Activated T-cell treated with anti-CD3 and anti-CD28 coated beads for 48 hours (primary cell): Measurements from ENCODE around the gene PAPPA2.
"Not testable (repeated sequence)": the region's sequence is repeated elsewhere in the genome, so short reads cannot be mapped to it uniquely, and the experiment has no call there.

Source experiments
- DNase-seq: peaks from one replicate; pipeline ENCODE4 v3.0.0-alpha.2; 2020; ENCODE audit warnings: low read depth

The PAPPA2 gene

DNA sequence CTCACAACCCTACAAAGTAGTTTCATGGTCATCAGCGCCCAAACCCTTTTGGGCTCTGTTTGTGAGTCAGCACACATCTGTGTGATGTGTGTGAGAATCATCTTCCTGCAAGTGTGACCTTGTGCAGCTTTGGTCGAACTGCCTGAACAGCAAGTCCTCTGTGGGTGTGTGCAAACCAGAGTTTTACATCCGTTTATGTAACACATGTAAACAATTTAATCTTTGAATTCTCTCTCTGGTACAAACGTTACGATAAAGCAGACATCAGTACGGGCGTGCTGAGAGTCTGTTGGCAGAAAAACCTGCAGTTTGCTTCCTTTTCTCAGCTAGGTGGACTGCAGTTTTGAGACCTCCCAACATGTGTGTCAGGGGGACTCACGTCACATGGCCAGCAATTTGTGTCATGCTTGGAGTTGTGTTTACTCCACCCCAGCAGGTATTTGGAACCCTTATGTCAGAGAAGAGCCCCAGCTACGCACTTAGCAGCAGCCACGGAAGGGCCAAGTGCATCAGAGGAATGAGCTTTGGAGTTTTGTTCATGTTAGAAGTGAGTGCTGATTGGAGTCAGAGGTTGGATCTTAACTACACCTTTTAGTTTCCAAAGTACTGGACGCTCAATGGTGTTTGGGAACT is 230.8 kb downstream of the PAPPA2 start:
- no peak for DNase-seq

GRCh38 chr1:176694713-176695112 is 231.7 kb downstream of the PAPPA2 start:
- DNase-seq: no peak

DNA sequence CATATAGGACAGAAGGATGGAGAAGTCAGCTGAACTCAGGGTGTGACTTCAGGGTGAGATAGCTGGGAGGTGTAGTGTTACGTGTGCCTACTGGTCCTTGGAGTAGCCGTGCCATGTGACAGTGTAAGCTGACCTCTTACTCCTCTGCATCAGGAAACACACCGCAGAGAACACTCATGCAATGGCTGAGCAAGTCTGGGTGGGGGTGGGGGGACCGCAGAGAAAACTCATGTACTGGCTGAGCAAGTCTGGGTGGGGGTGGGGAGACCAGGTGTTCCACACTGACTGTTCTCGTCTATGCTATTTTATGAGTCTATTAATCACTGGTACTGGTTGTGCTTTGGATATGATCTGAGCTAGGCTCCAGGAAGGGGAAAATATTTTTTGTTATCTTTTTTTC is 233.1 kb downstream of the PAPPA2 start:
- DNase-seq: no peak

DNA sequence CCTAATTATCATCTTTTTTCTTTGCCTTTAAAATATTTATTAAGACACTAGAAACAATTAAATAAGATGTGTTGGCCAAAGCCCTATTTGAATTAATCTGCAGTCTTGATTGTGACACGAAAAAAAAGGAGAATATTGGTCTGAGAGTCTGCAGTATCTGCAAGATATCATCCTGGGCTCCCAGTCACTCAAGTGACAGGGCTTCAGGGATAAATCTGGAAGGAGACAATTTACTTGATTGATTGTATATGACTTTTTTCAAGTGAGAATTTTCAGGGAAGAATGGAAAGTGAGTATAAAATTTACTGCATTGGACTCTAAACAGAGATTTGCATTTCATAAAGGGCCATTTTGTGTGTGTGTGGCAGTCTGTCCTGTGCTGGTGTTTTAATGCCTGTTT is 233.7 kb downstream of the PAPPA2 start:
- no peak for DNase-seq

GRCh38 chr1:176699821-176700220 is 236.8 kb downstream of the PAPPA2 start:
- DNase-seq: no peak

DNA sequence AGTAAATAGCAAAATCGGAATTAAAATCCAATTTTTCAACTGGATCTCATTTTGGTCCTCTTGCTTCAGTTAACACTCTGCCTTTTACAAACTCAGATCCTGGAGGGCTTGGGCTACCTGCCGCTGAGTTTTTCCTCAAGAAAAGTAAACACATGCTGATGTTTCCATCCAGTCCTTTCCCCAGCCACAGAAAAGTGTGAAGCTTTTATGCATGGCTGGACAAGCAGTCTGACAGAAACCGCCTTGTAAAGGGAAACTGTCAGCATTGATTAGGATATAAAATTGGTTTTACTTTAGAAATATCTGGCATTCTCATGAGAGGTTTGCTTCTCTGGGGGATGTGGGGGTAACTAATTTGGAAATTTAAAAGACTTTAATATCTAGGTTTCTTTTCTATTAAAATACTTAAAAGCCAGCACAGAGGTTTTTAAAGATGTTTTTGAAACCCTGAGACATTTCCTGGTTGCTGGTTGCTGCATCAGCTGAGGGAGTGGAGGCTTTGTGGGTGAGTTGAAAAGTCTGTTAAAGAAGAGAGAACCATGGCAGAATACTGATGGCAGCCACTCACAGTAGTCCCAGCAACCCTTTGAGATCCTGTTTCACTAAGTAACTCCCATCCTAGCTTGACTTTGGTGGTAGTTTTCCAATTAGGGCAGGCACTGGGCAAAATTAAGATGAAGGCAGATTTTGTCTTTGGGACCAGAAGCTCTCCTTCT is 238.3 kb downstream of the PAPPA2 start:
- no peak for DNase-seq

- DNase-seq: no peak
Measured at GRCh38 chr1:176702901-176703300, 239.9 kb downstream of the PAPPA2 start.

- no peak for DNase-seq
Measured at GRCh38 chr1:176705585-176705984, 242.6 kb downstream of the PAPPA2 start.

DNA sequence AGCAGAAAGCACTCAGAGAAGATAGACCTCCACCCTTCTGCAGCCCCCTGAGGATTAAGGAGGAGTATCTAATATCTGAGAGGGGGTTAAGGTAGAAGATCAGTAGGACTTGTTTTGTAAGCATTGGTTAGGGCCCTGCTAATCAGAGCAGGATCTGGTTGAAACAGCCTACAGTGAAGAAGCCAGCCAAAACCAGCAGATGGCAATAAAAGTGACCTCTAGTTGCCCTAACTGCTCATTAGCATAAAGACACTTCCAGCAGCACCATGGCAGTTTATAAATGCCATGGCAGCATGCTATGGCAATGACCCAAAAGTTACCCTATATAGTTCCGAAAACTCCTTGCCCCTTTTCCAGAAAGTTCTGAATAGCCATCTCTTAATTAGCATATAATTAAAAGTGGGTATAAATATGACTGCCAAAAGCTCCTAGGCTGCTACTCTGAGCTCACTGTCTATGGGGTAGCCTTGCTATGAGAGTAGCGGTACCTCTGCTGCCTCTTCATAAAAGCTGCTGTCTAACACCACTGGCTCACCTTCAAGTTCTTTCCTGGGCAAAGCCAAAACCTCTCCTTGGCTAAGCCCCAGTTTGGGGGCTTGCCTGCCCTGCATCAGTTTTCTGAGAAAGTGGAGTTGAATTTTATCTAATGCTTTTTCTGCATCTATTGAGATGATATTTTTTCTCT is 254.2 kb downstream of the PAPPA2 start:
- DNase-seq: no peak

DNA sequence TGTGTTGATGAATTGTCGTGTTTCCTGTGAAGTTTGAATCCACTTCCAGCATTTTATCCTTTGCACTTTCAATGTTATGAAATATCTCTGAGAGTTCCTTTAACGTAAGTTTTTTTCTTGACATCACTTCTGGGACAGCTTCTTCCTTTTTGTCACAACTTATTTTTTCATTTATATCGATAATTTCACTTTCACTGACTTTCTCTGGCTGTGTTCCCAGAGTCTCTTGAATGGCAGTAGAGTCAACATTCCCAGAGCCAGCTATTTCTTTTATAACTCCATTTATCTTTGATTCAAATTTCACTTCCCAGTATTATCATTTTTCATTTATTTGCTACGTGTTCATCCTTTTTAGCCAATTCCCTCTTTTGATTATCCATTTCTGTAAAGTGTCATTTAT is 256.5 kb downstream of the PAPPA2 start:
- no peak for DNase-seq

DNA sequence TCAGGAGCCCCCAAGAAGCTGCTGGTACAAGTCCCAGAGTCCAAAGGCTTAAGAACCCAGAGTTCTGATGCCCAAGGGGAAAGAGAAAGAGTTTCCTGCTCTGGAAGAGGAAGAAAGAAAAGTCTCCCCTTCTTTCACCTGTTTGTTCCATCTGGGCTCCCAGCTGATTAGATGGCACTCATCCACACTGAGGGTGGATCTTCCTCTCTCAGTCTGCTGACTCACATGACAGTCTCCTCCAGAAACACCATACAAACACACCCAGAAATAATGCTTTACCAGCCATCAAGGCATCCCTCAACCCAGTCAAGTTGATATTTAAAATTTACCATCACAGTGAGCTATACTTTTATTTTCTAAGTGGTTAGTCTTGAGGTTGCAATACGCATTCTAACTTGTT is 257.9 kb downstream of the PAPPA2 start:
- DNase-seq: no peak

- DNase-seq: no peak
Measured at GRCh38 chr1:176733661-176734060, 270.7 kb downstream of the PAPPA2 start.

GRCh38 chr1:176735201-176735600 is 272.2 kb downstream of the PAPPA2 start:
- no peak for DNase-seq

GRCh38 chr1:176736015-176736414 is 273.0 kb downstream of the PAPPA2 start:
- no peak for DNase-seq

DNA sequence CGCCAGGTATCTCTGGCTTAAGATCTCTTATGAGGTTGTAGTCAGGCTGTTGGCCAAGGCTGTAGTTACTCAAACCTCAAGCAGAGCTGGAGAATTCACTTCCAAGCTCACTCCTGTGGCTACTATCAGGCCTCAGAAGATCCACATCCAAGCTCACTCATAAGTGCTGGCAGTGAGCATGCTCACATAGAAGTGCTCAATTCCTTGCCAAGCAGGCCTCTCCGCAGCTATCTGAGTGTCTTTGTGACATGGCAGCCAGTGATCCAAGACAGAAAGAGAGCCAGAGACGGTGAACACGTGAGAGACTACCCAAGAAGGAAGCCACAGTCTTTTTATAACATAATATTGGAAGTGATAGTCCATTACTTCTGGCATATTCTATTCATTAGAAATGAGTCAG is 278.2 kb downstream of the PAPPA2 start:
- DNase-seq: no peak

- DNase-seq: no peak
Measured at GRCh38 chr1:176742322-176742721, 279.3 kb downstream of the PAPPA2 start.

DNA sequence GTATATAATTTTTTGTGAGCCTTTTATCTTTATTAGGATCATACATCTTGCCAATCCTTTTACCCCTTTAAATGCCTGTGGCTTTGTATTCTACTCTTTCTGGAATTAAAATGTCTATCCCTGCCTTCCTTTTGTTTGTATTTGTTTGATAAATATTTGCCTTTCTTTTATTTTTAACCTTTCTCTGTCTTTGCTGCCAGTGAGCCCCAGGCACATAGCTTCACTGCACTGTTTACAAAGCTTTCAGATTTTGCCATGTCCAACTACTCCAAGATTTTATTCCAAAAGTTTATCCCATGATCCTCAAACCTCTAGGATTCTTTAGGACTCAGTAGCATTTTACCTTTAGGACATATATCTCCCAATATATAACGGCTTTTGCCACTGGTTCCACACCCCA is 281.2 kb downstream of the PAPPA2 start:
- DNase-seq: no peak

- DNase-seq: no peak
Measured at GRCh38 chr1:176745945-176746344, 283.0 kb downstream of the PAPPA2 start.

DNA sequence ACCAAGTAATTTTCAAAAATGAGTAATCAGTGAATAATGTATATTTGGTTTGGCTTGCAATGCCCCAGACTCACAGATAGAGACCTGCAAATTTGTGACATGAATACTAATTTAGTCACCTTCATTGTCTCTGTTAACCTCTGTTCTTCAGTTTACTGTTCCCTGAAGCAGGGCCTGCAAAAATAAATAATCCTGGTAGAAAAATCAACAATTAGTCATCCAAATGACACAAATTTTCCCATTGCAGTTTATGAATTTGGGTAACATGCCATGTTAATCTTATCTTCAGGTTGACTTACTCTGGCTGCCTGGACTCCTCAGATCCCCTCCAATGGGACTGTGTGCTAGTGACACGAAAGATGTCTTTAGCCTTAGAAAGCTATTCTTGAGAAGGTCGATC is 289.5 kb downstream of the PAPPA2 start:
- no peak for DNase-seq

GRCh38 chr1:176754676-176755075 is 291.7 kb downstream of the PAPPA2 start:
- DNase-seq: no peak

DNA sequence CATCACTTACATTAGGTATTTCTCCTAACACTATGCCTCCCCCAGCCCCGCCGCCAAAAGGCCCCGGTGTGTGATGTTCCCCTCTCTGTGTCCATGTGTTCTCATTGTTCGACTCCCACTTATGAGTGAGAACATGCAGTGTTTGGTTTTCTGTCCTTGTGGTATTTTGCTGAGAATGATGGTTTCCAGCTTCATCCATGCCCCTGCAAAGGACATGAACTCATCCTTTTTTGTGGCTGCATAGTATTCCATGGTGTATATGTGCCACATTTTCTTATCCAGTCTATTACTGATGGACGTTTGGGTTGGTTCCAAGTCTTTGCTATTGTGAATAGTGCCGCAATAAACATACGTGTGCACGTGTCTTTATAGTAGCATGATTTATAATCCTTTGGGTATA is 293.8 kb downstream of the PAPPA2 start:
- DNase-seq: not testable (repeated sequence)

DNA sequence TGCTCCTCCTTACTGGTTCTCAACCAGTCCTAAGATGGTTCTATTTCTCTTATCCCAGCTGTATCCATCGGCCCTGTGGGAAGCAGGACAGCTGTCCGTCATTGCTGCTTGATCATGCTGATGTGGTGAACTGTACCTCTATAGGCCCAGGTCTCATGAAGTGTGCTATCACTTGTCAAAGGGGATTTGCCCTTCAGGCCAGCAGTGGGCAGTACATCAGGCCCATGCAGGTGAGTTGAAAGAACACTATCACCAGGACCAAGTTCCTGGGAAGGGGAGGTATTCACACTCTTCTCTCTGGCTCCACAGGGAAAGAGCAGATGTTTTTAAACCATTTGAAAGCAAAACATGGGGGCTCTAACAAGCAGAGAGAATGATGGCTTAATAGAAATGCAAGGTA is 302.6 kb downstream of the PAPPA2 start:
- no peak for DNase-seq

DNA sequence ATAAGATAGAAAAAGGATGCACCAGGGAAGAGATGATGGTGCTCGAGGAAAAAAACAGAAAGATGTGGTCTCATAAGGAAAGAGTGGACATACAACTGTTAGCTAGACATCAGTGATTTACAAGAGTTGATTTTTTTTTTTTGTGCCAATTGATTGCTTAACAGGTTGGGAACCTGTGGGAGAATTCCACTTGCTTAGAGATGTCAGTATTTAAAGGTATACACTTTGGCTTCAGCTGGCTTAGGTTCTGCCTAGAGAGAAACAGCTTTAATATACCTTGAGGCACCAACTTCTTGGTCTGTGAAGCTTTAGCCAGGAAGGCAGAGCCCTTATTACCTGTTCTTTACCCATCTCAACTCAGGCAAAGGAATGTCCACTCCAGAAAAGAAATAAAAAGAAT is 303.8 kb downstream of the PAPPA2 start:
- DNase-seq: no peak
